GM23338 (cell line): ENCODE data around the gene PLXNA2. TPM values are rescaled to one million over a fixed set of nuclear protein-coding genes. Genes with fewer than 3 reads are reported as not detected.

Source experiments
- ATAC-seq: fragments of 200-7000 bp; cut with Tn5 transposase; 3 replicates; pipeline ENCODE4 v1.9.1; 2020
- DNase-seq: peaks from one replicate; pipeline ENCODE4 v3.0.0-alpha.2; 2015; ENCODE audit warnings: low spot score
- H2AFZ ChIP-seq: fragments of 200-600 bp; sonication (generic); 2 replicates; pipeline ENCODE4 v1.8.0; 2016; ENCODE audit warnings: antibody characterized with exemption, mild to moderate bottlenecking, moderate library complexity
- H3F3A ChIP-seq: fragments of 200-600 bp; sonication (generic); replicated peaks from 2 replicates; pipeline ENCODE4 v1.8.0; 2017; ENCODE audit warnings: antibody characterized with exemption, mixed run types, low read depth
- H3K27ac ChIP-seq: fragments of 200-600 bp; sonication (generic); 2 replicates; pipeline ENCODE4 v1.6.1; 2016; ENCODE audit warnings: low read depth
- H3K27me3 ChIP-seq: fragments of 200-600 bp; sonication (generic); 2 replicates; pipeline ENCODE4 v1.8.0; 2016; ENCODE audit warnings: mild to moderate bottlenecking, mixed run types, moderate library complexity; ENCODE audit not compliant: insufficient read depth
- H3K36me3 ChIP-seq: fragments of 200-600 bp; sonication (generic); 2 replicates; pipeline ENCODE4 v1.8.0; 2016; ENCODE audit warnings: mild to moderate bottlenecking; ENCODE audit not compliant: insufficient read depth
- H3K4me1 ChIP-seq: fragments of 200-600 bp; sonication (generic); 2 replicates; pipeline ENCODE4 v1.8.0; 2016; ENCODE audit warnings: mild to moderate bottlenecking, moderate library complexity; ENCODE audit not compliant: insufficient read depth
- H3K4me2 ChIP-seq: fragments of 200-600 bp; sonication (generic); 2 replicates; pipeline ENCODE4 v1.7.1; 2017; ENCODE audit warnings: mixed run types
- H3K4me3 ChIP-seq: fragments of 200-600 bp; sonication (generic); 2 replicates; pipeline ENCODE4 v1.6.1; 2016; ENCODE audit warnings: mixed run types
- H3K79me2 ChIP-seq: fragments of 200-600 bp; sonication (generic); replicated peaks from 2 replicates; pipeline ENCODE4 v1.8.0; 2017; ENCODE audit warnings: mild to moderate bottlenecking; ENCODE audit not compliant: insufficient read depth
- H3K9me2 ChIP-seq: fragments of 200-600 bp; sonication (generic); 2 replicates; pipeline ENCODE4 v1.8.0; 2017; ENCODE audit not compliant: insufficient read depth
- H4K20me1 ChIP-seq: fragments of 200-600 bp; sonication (generic); replicated peaks from 2 replicates; pipeline ENCODE4 v1.8.0; 2017; ENCODE audit warnings: mild to moderate bottlenecking; ENCODE audit not compliant: insufficient read depth
- H3K27ac Mint-ChIP-seq: 2 replicates; pipeline ENCODE4 v1.8.0; 2020; ENCODE audit warnings: inconsistent platforms, mild to moderate bottlenecking, moderate library complexity, mixed read lengths
- H3K27me3 Mint-ChIP-seq: 3 replicates; pipeline ENCODE4 v1.8.0; 2022; ENCODE audit warnings: low read depth, mild to moderate bottlenecking, moderate library complexity, mixed read lengths, inconsistent platforms; ENCODE audit not compliant: insufficient read depth, poor library complexity
- H3K36me3 Mint-ChIP-seq: 3 replicates; pipeline ENCODE4 v1.8.0; 2021; ENCODE audit warnings: low read depth, mild to moderate bottlenecking, inconsistent platforms, moderate library complexity, mixed read lengths
- H3K4me1 Mint-ChIP-seq: 3 replicates; pipeline ENCODE4 v1.8.0; 2020; ENCODE audit warnings: mild to moderate bottlenecking, inconsistent platforms, mixed read lengths
- H3K4me3 Mint-ChIP-seq: 3 replicates; pipeline ENCODE4 v1.8.0; 2021; ENCODE audit warnings: moderate library complexity, mild to moderate bottlenecking, inconsistent platforms, mixed read lengths
- H3K9me3 Mint-ChIP-seq: 3 replicates; pipeline ENCODE4 v1.8.0; 2020; ENCODE audit warnings: moderate library complexity, mild to moderate bottlenecking, inconsistent platforms, mixed read lengths
- CREB1 ChIP-seq: fragments of 250-450 bp; sonication (Bioruptor Pico); IDR thresholded peaks from 2 replicates; pipeline ENCODE4 v1.5.0; 2020; ENCODE audit warnings: low read depth, mild to moderate bottlenecking, moderate library complexity
- EZH2 ChIP-seq: fragments of 200-600 bp; sonication (generic); IDR thresholded peaks from one replicate; pipeline ENCODE4 v1.8.0; 2017; ENCODE audit warnings: antibody characterized with exemption, mild to moderate bottlenecking, low read depth; ENCODE audit not compliant: unreplicated experiment
- EZH2phosphoT487 ChIP-seq: fragments of 200-600 bp; sonication (generic); IDR thresholded peaks from one replicate; pipeline ENCODE4 v1.8.1; 2018; ENCODE audit warnings: antibody characterized with exemption; ENCODE audit not compliant: unreplicated experiment
- JUNB ChIP-seq: IDR thresholded peaks from one replicate; pipeline ENCODE4 v1.6.1; 2016; ENCODE audit warnings: antibody characterized with exemption; ENCODE audit not compliant: unreplicated experiment
- NANOG ChIP-seq: IDR thresholded peaks from 2 replicates; pipeline ENCODE4 v1.6.1; 2016; ENCODE audit warnings: antibody characterized with exemption, borderline replicate concordance
- POLR2AphosphoS5 ChIP-seq: IDR thresholded peaks from 2 replicates; pipeline ENCODE4 v1.6.1; 2016; ENCODE audit warnings: antibody characterized with exemption, low read depth
- REST ChIP-seq: IDR thresholded peaks from one replicate; pipeline ENCODE4 v1.6.1; 2018; ENCODE audit warnings: antibody characterized with exemption; ENCODE audit not compliant: unreplicated experiment
- STAT1 ChIP-seq: IDR thresholded peaks from one replicate; pipeline ENCODE4 v1.6.1; 2016; ENCODE audit warnings: antibody characterized with exemption; ENCODE audit not compliant: unreplicated experiment
- ZNF114 ChIP-seq: fragments of 250-450 bp; sonication (Bioruptor Pico); IDR thresholded peaks from 2 replicates; pipeline ENCODE4 v1.5.0; 2020; ENCODE audit warnings: mild to moderate bottlenecking, moderate library complexity
- ZNF331 ChIP-seq: fragments of 250-450 bp; sonication (Bioruptor Pico); IDR thresholded peaks from 2 replicates; pipeline ENCODE4 v1.5.0; 2020; ENCODE audit warnings: low read depth, mild to moderate bottlenecking, moderate library complexity
- ZNF462 ChIP-seq: fragments of 250-450 bp; sonication (Bioruptor Pico); IDR thresholded peaks from 2 replicates; pipeline ENCODE4 v1.5.0; 2020; ENCODE audit warnings: mild to moderate bottlenecking, moderate library complexity
- polyA plus RNA-seq: library from polyadenylated mRNA; unstranded; fragments of >200 nt; fragmentation: Nextera tagmentation; extraction: Ambion mirVana; gene quantifications from 2 replicates; pipeline ENCODE4 v1.2.1, GENCODE V29; 2016
- total RNA-seq: library from RNA; depleted of rRNA; stranded (reverse); fragments of >200 nt; shearing (Covaris generic); gene quantifications from 2 replicates; pipeline ENCODE4 v1.2.3, GENCODE V29; 2014
- TF ChIP-seq, protein P1 (sequence below), 2 experiments: fragments of 200-600 bp in 1 of 2; sonication (generic) in 1 of 2; conservative IDR thresholded peaks; 2 replicates each; pipeline versions ENCODE4 v1.5.1 to v1.6.1; 2016 to 2017; ENCODE audit warnings: antibody characterized with exemption in 2 of 2, low read depth in 2 of 2, mild to moderate bottlenecking in 2 of 2, moderate library complexity in 1 of 2
- TF ChIP-seq, protein P2 (sequence below): IDR thresholded peaks from 2 replicates; pipeline ENCODE4 v1.6.1; 2016; ENCODE audit warnings: antibody characterized with exemption

PLXNA2 gene
- total and polyA plus RNA-seq, 2 experiments from 2014 or later, result 0.40 to 1.8 TPM

DNA sequence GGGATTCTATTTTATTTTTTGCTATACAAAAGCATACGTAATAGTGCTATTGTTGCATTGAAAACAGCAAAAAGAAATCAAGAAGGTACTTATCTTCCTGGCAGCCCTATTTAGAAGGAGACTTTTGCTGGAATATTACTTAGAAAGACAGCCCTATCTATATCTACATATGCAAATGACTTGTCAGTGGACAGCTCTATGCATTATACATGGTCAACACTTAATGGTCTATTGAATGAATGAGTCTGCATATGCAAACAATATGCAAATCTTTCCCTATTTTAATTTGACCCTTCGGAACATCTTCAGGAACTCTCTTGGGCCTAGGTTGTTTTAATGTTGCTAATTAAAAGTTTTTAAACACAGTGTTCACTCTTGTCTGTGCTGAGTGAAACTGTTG is 110.8 kb downstream of the PLXNA2 start:
- Histone ChIP-seq H3K4me1 (peaks cover 38% of the 10 kb centered on the region), H3K4me3 (no peak overlapping the region), H3K79me2 (no peaks in the 10 kb centered on the region), H4K20me1 (no peaks in the 10 kb centered on the region), H3K27me3 (peaks cover 10% of the 10 kb centered on the region), H3K9me2 (no peaks in the 10 kb centered on the region), H3K36me3 (no peaks in the 10 kb centered on the region), H3F3A (no peaks in the 10 kb centered on the region), H3K27ac (no peak overlapping the region), H2AFZ (no peak overlapping the region), H3K4me2 (no peak overlapping the region)
- H3K4me3 Mint-ChIP-seq, result no peak overlapping the region
- no peak for TF ChIP-seq EZH2
- TF ChIP-seq, protein P1, sequence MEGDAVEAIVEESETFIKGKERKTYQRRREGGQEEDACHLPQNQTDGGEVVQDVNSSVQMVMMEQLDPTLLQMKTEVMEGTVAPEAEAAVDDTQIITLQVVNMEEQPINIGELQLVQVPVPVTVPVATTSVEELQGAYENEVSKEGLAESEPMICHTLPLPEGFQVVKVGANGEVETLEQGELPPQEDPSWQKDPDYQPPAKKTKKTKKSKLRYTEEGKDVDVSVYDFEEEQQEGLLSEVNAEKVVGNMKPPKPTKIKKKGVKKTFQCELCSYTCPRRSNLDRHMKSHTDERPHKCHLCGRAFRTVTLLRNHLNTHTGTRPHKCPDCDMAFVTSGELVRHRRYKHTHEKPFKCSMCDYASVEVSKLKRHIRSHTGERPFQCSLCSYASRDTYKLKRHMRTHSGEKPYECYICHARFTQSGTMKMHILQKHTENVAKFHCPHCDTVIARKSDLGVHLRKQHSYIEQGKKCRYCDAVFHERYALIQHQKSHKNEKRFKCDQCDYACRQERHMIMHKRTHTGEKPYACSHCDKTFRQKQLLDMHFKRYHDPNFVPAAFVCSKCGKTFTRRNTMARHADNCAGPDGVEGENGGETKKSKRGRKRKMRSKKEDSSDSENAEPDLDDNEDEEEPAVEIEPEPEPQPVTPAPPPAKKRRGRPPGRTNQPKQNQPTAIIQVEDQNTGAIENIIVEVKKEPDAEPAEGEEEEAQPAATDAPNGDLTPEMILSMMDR (conservative IDR thresholded peaks at IDR 0.05; ENCODE audit: low read depth in 2 of 2), result no peak
- TF ChIP-seq CREB1 (CRISPR knock-in tag), result no peak
- no peak for TF ChIP-seq STAT1
- no peak for TF ChIP-seq ZNF331 (CRISPR knock-in tag)
- no peak for TF ChIP-seq NANOG
- no peak for TF ChIP-seq JUNB
- no peak for TF ChIP-seq ZNF462 (CRISPR knock-in tag)
- TF ChIP-seq EZH2phosphoT487, result no peak
- TF ChIP-seq ZNF114 (CRISPR knock-in tag), result no peak
- TF ChIP-seq, protein P2, sequence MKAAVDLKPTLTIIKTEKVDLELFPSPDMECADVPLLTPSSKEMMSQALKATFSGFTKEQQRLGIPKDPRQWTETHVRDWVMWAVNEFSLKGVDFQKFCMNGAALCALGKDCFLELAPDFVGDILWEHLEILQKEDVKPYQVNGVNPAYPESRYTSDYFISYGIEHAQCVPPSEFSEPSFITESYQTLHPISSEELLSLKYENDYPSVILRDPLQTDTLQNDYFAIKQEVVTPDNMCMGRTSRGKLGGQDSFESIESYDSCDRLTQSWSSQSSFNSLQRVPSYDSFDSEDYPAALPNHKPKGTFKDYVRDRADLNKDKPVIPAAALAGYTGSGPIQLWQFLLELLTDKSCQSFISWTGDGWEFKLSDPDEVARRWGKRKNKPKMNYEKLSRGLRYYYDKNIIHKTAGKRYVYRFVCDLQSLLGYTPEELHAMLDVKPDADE, result no peak
- TF ChIP-seq REST, result no peak
- no peak for TF ChIP-seq POLR2AphosphoS5
- H3K4me1 Mint-ChIP-seq, result peaks cover 48% of the 10 kb centered on the region
- no peaks in the 10 kb centered on the region for H3K36me3 Mint-ChIP-seq
- no peaks in the 10 kb centered on the region for H3K9me3 Mint-ChIP-seq
- no peak overlapping the region for H3K27ac Mint-ChIP-seq
- no peak for DNase-seq
- peaks cover 11% of the 10 kb centered on the region for H3K27me3 Mint-ChIP-seq
- ATAC-seq, result no peak
